Muscle of back (tissue), 13 donors: Measurements from ENCODE around the gene PODNL1. TPM values are rescaled to one million over a fixed set of nuclear protein-coding genes. Genes with fewer than 3 reads are reported as not detected.

Experiments
- DNase-seq, 3 donors: peaks; one replicate each; pipeline versions ENCODE4 v3.0.0 to v3.0.0-alpha.2; 2013
- long read RNA-seq, 9 donors: transcript quantifications; one replicate each; lab custom pipeline, GENCODE V29; 2026
- polyA plus RNA-seq, 10 donors: library from polyadenylated mRNA; unstranded; fragments of 120-200 nt; gene quantifications; one replicate each; pipeline ENCODE4 v1.2.1, GENCODE V29; 2013; ENCODE audit not compliant: insufficient read length in 10 of 10

The PODNL1 gene, protein sequence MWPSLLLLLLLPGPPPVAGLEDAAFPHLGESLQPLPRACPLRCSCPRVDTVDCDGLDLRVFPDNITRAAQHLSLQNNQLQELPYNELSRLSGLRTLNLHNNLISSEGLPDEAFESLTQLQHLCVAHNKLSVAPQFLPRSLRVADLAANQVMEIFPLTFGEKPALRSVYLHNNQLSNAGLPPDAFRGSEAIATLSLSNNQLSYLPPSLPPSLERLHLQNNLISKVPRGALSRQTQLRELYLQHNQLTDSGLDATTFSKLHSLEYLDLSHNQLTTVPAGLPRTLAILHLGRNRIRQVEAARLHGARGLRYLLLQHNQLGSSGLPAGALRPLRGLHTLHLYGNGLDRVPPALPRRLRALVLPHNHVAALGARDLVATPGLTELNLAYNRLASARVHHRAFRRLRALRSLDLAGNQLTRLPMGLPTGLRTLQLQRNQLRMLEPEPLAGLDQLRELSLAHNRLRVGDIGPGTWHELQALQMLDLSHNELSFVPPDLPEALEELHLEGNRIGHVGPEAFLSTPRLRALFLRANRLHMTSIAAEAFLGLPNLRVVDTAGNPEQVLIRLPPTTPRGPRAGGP
- 1 to 10 TPM in 4 of 10 donors, under 1 TPM in 6; 0.26 to 1.7 (median 0.83) TPM for polyA plus RNA-seq
- long read RNA-seq, donor 1 = 0 reads
- long read RNA-seq, donor 2 = 0 reads
- long read RNA-seq, donor 3 = 0 reads
- long read RNA-seq, donor 4 = 0 reads
- long read RNA-seq, donor 5 = 0 reads
- long read RNA-seq, donor 6 = 0 reads
- long read RNA-seq, donor 7 = 0 reads
- long read RNA-seq, donor 8 = 0 reads
- long read RNA-seq, donor 9 = 0 reads

DNA sequence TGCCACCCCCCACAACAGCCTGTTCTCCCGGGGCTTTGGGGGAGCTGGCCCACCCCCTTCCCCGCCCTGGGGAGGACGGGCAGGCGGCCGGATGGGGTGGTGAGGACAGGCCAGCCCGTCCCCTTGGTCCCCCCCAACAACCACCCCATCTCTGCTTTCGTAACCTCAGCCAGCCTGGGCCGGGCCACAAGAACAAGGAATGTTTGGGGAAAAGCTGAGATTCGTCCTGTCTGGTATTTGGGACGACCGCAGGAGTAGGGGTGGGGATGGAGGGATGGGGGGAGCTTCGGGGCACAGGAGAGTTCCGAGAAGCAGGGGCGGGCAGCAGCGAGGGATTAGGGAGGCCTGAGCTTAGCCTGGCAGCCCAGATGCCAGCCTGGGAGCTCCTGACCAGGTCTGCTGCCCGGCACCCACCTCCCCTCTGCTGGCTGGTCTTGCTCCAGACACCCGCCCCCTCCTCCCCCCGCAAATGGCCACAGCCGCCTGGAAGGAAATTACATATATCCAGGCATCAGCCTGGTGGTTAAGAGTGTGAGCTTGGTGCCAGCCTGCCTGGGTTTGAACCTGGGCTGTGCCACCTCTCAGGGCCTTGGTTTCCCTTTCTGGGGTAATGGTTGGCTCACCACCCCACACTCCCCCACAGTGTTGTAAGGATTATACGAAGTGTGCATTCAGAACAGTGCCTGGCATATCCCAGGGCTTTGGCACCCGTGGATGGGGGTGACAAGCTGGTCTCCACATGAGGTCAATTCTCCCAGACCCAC lies at the start of gene PODNL1:
TSS of gene PODNL1 (minus strand) at position 117 of the 764 bp plus-strand sequence. CDS start 236 bp downstream, outside the sequence.
- DNase-seq = peak in 2 of 3 donors; percentile 47 to 65

- DNase-seq = peak in 1 of 3 donors; percentile 43
Observed at GRCh38 chr19:13987101-13987890, 49.1 kb upstream of the PODNL1 start.

DNA sequence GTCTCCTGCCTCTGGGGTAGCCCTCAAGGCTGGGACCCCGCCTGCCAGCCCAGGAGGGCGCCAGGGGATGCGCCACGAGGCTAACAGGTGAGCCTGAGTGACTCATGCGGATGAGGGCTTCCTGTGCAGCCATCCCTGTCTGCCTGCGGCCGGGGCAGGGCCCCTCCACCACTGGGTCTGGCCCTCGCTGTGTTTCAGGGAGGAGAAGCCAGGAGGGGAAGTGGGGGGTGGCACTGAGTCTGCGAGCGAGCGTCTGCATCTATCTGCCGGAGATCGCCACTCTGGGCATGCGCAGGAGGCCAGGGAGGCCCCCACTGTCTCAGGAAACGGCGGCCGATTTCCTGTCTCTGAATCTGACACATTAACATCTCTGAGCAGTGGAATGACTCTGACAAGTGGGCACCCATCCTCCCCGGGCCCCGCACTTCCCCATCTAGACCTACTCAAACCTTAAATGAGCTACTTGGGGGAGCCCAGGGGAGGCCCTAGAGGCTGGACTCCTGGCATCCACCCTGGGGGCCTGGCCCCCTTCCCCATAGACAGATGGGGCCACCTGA lies 48.2 kb upstream of the PODNL1 start:
- DNase-seq = peak; percentile 82 to 92 (median 86)

GRCh38 chr19:13985771-13986347 lies 47.6 kb upstream of the PODNL1 start:
- DNase-seq = no peak

GRCh38 chr19:13984875-13985741 lies 46.9 kb upstream of the PODNL1 start:
- no peak for DNase-seq

DNA sequence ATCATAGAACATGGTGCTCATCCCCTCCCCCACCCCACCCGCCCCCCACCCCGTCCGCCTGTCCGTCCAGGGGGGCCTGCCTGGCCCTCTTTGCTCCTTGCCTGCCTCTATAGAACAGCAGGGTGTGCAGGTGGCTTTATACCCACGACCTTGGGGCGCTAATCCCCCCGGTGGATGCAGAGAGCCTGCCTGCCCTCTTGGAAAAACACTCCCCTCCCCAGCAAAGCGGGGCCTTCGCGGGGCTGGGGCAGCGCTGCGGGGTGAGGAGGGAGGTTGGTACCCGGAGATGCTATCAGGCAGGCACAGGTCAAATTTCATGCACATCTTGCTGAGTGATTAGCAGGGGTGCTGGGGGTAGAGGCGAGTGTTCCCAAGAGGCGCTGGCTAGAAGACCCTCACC lies 46.0 kb upstream of the PODNL1 start:
- DNase-seq = no peak

DNA sequence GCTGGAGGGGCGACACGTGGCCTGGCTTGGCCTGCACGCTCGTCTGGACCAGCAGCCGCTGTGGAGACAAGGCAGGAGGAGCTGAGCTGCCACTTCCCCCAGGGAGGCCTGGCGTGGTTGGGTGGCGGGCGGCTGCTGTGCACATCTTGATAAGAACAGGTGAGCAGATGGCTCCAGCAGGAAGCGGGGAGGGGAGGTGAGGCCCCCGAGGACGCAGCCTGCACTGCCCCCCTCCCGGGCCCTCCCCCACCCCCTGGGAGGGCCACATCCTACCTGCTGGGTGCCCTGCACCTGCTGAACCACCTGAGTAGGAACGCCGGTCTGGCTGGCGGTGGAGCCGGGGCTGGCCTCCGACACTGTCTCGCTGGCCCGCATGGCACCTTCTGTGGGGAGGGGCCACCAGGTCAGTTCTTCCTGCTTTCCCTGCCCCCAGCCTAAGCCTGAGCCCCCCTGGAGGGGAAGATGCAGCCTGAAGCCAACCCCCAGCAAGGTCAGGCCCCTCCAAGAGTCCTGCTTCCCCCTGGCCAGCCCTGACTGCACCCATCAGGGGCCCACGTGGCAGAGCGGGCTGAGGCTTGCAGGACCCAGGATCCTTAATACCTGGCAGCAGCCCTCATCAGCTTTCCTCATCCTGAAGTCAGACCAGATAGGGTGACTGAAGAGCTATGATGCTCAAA lies 45.1 kb upstream of the PODNL1 start:
- no peak for DNase-seq

GRCh38 chr19:13982773-13983172 lies 44.6 kb upstream of the PODNL1 start:
- no peak for DNase-seq

GRCh38 chr19:13981988-13982501 lies 43.8 kb upstream of the PODNL1 start:
- no peak for DNase-seq

DNA sequence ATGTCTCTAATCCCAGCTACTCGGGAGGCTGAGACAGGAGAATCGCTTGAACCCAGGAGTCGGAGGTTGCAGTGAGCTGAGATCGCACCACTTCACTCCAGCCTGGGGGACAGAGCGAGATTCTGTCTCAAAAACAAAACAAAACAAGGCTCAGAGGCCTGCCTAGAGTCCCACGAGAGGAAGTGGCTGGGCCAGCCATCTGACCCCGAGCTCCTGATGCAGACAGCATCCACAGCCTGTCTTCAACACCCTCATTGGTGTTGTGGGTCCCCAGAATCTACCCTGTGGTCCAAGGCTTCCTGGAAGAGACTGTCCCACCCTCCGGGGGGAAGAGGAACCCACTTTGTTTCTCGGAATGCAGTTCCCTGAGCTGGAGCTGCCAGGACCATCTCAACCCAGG lies 43.2 kb upstream of the PODNL1 start:
- DNase-seq = no peak

- DNase-seq = no peak
Observed at GRCh38 chr19:13981021-13981420, 42.8 kb upstream of the PODNL1 start.

- DNase-seq = no peak
Observed at GRCh38 chr19:13980340-13980739, 42.1 kb upstream of the PODNL1 start.

- DNase-seq = no peak
Observed at GRCh38 chr19:13979686-13980085, 41.5 kb upstream of the PODNL1 start.

GRCh38 chr19:13979244-13979615 lies 41.0 kb upstream of the PODNL1 start:
- DNase-seq = peak in 1 of 3 donors; percentile 81

- DNase-seq = peak; percentile 56 to 94 (median 80)
Observed at GRCh38 chr19:13978351-13979243, 40.4 kb upstream of the PODNL1 start.

DNA sequence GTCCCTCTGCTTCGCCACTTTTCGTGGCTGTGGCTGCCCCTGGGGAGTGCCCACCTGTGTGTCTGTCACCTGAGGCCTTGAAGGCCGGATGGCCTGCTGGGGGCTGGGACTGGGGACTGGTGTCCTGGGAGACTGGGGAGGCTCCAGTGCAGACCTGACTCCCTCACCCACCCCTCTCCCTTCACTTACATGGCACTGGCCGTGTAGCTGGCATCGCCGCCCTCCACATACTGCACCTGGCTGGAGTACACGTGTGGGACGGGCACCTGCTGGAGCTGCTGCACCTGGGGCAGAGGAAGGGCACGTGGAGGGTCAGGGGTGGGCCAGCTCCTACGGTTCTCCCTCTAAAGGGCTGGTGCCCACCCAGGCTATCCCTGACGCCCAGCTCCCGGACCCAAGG lies 39.6 kb upstream of the PODNL1 start:
- DNase-seq = no peak

GRCh38 chr19:13976446-13976845 lies 38.2 kb upstream of the PODNL1 start:
- no peak for DNase-seq

- no peak for DNase-seq
Observed at GRCh38 chr19:13975870-13976269, 37.7 kb upstream of the PODNL1 start.
